NCI-H2107 (cell line): ENCODE measurements around the gene PLAAT3.
A peak's percentile ranks its signal among the peaks of the same experiment; 100 is the strongest.
"Not testable (repeated sequence)": the region's sequence is repeated elsewhere in the genome, so short reads cannot be mapped to it uniquely, and the experiment has no call there.

Source experiments
- DNase-seq: peaks from one replicate; lab custom pipeline; 2025; lab: John Stamatoyannopoulos, UW

PLAAT3 gene

GRCh38 chr11:63614136-63614671 is at the start of gene PLAAT3:
Gene PLAAT3 (minus strand): TSS chr11:63614433. CDS start chr11:63614014, 419 bp downstream.
- no peak for DNase-seq

- DNase-seq = no peak
These were observed 49.6 kb upstream of the PLAAT3 start for GRCh38 chr11:63663809-63664208.

GRCh38 chr11:63660972-63661371 is 46.7 kb upstream of the PLAAT3 start:
- DNase-seq = no peak

GRCh38 chr11:63652671-63653070 is 38.4 kb upstream of the PLAAT3 start:
- DNase-seq = no peak

GRCh38 chr11:63643205-63643604 is 29.0 kb upstream of the PLAAT3 start:
- no peak for DNase-seq

- DNase-seq = no peak
These were observed 27.5 kb upstream of the PLAAT3 start for GRCh38 chr11:63641727-63642126.

- DNase-seq = no peak
These were observed 25.1 kb upstream of the PLAAT3 start for GRCh38 chr11:63639199-63639832.

GRCh38 chr11:63638436-63638835 is 24.2 kb upstream of the PLAAT3 start:
- not testable (repeated sequence) for DNase-seq

GRCh38 chr11:63635762-63636465 is 21.7 kb upstream of the PLAAT3 start:
- no peak for DNase-seq

GRCh38 chr11:63629426-63629825 is 15.2 kb upstream of the PLAAT3 start:
- no peak for DNase-seq

- no peak for DNase-seq
These were observed 9.4 kb upstream of the PLAAT3 start for GRCh38 chr11:63623513-63624140.

- no peak for DNase-seq
These were observed 8.1 kb upstream of the PLAAT3 start for GRCh38 chr11:63622323-63622722.

GRCh38 chr11:63621071-63621470 is 6.8 kb upstream of the PLAAT3 start:
- no peak for DNase-seq

GRCh38 chr11:63619967-63620366 is 5.7 kb upstream of the PLAAT3 start:
- no peak for DNase-seq

GRCh38 chr11:63617686-63618085 is 3.5 kb upstream of the PLAAT3 start:
- not testable (repeated sequence) for DNase-seq

- no peak for DNase-seq
These were observed 2.7 kb upstream of the PLAAT3 start for GRCh38 chr11:63616953-63617352.

GRCh38 chr11:63613517-63614135 is 607 bp downstream of the PLAAT3 start:
- no peak for DNase-seq

GRCh38 chr11:63612181-63612580 is 2.1 kb downstream of the PLAAT3 start:
- DNase-seq = no peak

GRCh38 chr11:63611395-63611747 is 2.9 kb downstream of the PLAAT3 start:
- DNase-seq = no peak

GRCh38 chr11:63610604-63611394 is 3.4 kb downstream of the PLAAT3 start:
- DNase-seq = peak; percentile 40

GRCh38 chr11:63609971-63610580 is 4.2 kb downstream of the PLAAT3 start:
- no peak for DNase-seq
